ENCODE measurements around the gene LIMD2.

DNA sequence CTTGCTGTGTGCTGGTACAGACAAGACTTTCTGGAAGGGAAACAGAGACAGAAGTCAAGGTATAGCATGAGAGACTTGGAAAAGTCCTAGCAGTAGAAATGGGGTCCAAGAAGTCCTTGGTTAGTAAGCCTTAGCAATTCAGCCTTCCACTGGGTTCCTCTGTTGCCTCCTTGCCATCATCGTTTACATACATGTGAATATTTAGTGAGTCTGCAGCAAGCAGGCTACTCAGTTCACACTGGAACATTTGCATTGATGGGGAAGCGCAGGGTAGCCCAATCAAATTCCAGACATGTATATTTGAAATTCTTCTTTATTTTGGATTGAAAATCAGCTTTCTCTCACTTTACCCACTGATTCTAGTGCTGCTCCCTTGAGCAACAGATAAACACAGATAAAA is 27.1 kb downstream of the LIMD2 start:
- TF ChIP-seq EZH2 (IDR thresholded peaks at IDR 0.05; ENCODE audit: borderline replicate concordance, low read length) (no peak), CTCF (conservative IDR thresholded peaks at IDR 0.05 in 1 of 2, IDR thresholded peaks at IDR 0.05 in 1 of 2; ENCODE audit: extremely low read depth in 1 of 2, insufficient read depth in 1 of 2, low read depth in 1 of 2, low read length in 2 of 2) (no peak)

Measured in mammary epithelial cell (primary cell).